ENCODE measurements around the gene SLC2A13.

DNA sequence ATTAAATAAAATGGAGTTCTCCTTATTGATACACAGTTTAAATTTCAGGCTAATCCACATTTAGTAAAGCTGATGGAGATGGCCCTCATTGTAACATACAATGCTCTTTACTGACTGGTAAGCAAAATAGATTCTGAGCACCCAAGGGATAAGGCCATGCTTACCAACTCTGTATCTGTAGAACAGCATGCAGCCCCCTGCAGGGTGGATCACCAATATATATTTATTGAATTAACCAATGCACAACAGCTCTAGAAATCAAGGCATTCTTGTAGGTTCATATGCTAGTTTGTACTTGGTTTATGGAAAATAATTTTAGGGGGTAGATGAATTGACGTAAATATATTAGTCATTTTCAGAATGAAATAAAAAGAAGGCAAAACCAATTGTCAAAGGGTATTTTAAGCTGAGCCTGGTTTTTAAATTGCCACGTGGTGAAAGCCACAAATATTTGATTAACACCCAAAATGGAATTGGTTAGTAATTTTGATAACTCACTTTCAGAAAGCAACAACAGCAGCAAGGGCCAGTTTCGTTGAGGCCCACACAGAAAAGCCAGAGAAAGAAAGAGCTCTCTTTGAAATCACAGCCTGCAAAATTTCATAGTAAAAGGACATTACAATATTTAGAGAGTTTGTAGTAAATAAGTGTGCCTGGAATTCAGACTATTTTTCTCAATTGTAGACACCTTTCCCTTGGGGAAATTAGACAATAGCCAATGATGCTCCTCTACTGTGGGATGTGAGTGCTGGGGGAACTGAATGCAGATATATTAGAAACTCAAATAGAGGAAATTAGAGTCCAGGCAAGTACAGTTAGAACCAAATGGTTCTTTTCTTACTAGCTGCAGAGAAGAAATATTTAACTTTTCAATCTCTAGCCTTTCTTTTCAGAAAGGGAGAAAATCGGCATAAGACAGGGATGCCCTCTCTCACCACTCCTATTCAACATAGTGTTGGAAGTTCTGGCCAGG is 270.1 kb downstream of the SLC2A13 start:
- TF ChIP-seq, protein P1, sequence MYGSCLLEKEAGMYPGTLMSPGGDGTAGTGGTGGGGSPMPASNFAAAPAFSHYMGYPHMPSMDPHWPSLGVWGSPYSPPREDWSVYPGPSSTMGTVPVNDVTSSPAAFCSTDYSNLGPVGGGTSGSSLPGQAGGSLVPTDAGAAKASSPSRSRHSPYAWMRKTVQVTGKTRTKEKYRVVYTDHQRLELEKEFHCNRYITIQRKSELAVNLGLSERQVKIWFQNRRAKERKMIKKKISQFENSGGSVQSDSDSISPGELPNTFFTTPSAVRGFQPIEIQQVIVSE (CRISPR knock-in tag; IDR thresholded peaks at IDR 0.05; ENCODE audit: borderline replicate concordance): no peak
- TF ChIP-seq SP1 (CRISPR knock-in tag; conservative IDR thresholded peaks at IDR 0.05) (no peak), NFYB (CRISPR knock-in tag; conservative IDR thresholded peaks at IDR 0.05; ENCODE audit: low read depth) (no peak), CREB1 (CRISPR knock-in tag; IDR thresholded peaks at IDR 0.05) (no peak), FOXJ3 (CRISPR knock-in tag; IDR thresholded peaks at IDR 0.05; ENCODE audit: borderline replicate concordance) (no peak), ZNF263 (CRISPR knock-in tag; IDR thresholded peaks at IDR 0.05; ENCODE audit: low read depth) (no peak), CBFB (CRISPR knock-in tag; IDR thresholded peaks at IDR 0.05; ENCODE audit: low read depth) (no peak), USF1 (CRISPR knock-in tag; IDR thresholded peaks at IDR 0.05) (no peak)
- TF ChIP-seq, protein P2, sequence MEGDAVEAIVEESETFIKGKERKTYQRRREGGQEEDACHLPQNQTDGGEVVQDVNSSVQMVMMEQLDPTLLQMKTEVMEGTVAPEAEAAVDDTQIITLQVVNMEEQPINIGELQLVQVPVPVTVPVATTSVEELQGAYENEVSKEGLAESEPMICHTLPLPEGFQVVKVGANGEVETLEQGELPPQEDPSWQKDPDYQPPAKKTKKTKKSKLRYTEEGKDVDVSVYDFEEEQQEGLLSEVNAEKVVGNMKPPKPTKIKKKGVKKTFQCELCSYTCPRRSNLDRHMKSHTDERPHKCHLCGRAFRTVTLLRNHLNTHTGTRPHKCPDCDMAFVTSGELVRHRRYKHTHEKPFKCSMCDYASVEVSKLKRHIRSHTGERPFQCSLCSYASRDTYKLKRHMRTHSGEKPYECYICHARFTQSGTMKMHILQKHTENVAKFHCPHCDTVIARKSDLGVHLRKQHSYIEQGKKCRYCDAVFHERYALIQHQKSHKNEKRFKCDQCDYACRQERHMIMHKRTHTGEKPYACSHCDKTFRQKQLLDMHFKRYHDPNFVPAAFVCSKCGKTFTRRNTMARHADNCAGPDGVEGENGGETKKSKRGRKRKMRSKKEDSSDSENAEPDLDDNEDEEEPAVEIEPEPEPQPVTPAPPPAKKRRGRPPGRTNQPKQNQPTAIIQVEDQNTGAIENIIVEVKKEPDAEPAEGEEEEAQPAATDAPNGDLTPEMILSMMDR (IDR thresholded peaks at IDR 0.05): no peak
- TF ChIP-seq, protein P3, sequence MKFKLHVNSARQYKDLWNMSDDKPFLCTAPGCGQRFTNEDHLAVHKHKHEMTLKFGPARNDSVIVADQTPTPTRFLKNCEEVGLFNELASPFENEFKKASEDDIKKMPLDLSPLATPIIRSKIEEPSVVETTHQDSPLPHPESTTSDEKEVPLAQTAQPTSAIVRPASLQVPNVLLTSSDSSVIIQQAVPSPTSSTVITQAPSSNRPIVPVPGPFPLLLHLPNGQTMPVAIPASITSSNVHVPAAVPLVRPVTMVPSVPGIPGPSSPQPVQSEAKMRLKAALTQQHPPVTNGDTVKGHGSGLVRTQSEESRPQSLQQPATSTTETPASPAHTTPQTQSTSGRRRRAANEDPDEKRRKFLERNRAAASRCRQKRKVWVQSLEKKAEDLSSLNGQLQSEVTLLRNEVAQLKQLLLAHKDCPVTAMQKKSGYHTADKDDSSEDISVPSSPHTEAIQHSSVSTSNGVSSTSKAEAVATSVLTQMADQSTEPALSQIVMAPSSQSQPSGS (CRISPR knock-in tag; IDR thresholded peaks at IDR 0.05; ENCODE audit: borderline replicate concordance, low read depth): no peak
- TF ChIP-seq, protein P4, sequence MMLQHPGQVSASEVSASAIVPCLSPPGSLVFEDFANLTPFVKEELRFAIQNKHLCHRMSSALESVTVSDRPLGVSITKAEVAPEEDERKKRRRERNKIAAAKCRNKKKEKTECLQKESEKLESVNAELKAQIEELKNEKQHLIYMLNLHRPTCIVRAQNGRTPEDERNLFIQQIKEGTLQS (CRISPR knock-in tag; conservative IDR thresholded peaks at IDR 0.05): no peak
- TF ChIP-seq, protein P5, sequence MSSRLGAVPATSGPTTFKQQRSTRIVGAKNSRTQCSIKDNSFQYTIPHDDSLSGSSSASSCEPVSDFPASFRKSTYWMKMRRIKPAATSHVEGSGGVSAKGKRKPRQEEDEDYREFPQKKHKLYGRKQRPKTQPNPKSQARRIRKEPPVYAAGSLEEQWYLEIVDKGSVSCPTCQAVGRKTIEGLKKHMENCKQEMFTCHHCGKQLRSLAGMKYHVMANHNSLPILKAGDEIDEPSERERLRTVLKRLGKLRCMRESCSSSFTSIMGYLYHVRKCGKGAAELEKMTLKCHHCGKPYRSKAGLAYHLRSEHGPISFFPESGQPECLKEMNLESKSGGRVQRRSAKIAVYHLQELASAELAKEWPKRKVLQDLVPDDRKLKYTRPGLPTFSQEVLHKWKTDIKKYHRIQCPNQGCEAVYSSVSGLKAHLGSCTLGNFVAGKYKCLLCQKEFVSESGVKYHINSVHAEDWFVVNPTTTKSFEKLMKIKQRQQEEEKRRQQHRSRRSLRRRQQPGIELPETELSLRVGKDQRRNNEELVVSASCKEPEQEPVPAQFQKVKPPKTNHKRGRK (CRISPR knock-in tag; IDR thresholded peaks at IDR 0.05; ENCODE audit: borderline replicate concordance): no peak
- TF ChIP-seq, protein P6, sequence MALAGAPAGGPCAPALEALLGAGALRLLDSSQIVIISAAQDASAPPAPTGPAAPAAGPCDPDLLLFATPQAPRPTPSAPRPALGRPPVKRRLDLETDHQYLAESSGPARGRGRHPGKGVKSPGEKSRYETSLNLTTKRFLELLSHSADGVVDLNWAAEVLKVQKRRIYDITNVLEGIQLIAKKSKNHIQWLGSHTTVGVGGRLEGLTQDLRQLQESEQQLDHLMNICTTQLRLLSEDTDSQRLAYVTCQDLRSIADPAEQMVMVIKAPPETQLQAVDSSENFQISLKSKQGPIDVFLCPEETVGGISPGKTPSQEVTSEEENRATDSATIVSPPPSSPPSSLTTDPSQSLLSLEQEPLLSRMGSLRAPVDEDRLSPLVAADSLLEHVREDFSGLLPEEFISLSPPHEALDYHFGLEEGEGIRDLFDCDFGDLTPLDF (CRISPR knock-in tag; IDR thresholded peaks at IDR 0.05): no peak
